HepG2 (cell line): ENCODE results near the gene OR6S1. TPM values are rescaled to one million over a fixed set of nuclear protein-coding genes. Genes with fewer than 3 reads are reported as not detected.
A peak's percentile ranks its signal among the peaks of the same experiment; 100 is the strongest.

Source experiments
- ELF3 ChIP-seq: IDR thresholded peaks from 2 replicates; pipeline ENCODE4 v1.6.1; 2016; ENCODE audit warnings: missing genetic modification reagents, missing compliant biosample characterization
- FOXP4 ChIP-seq: sonication (generic); formaldehyde crosslinking; IDR thresholded peaks from 2 replicates; pipeline ENCODE4 v1.4.0; 2020; ENCODE audit warnings: missing genetic modification reagents
- HNRNPH1 ChIP-seq: fragments of 200-400 bp; formaldehyde crosslinking; optimal IDR thresholded peaks from 2 replicates; pipeline ENCODE3; 2017; ENCODE audit warnings: mild to moderate bottlenecking, low read depth, low read length
- HOXD1 ChIP-seq: sonication (generic); formaldehyde crosslinking; IDR thresholded peaks from 2 replicates; pipeline ENCODE4 v1.5.0; 2020; ENCODE audit warnings: missing genetic modification reagents
- KDM1A ChIP-seq: IDR thresholded peaks from 2 replicates; pipeline ENCODE4 v1.6.1; 2016; ENCODE audit warnings: missing compliant biosample characterization
- MXD3 ChIP-seq: IDR thresholded peaks from 2 replicates; pipeline ENCODE4 v1.6.1; 2016; ENCODE audit warnings: mild to moderate bottlenecking, missing biosample characterization, missing genetic modification reagents
- MZF1 ChIP-seq: sonication (generic); formaldehyde crosslinking; IDR thresholded peaks from 2 replicates; pipeline ENCODE4 v1.8.1; 2023; ENCODE audit warnings: mild to moderate bottlenecking, missing genetic modification reagents, borderline replicate concordance
- NFIC ChIP-seq: IDR thresholded peaks from 2 replicates; pipeline ENCODE4 v1.6.1; 2012; ENCODE audit warnings: mild to moderate bottlenecking, low read length, inconsistent platforms
- PTBP1 ChIP-seq: fragments of 200-400 bp; formaldehyde crosslinking; IDR thresholded peaks from 2 replicates; pipeline ENCODE4 v1.6.1; 2018; ENCODE audit warnings: low read length, low read depth; ENCODE audit not compliant: poor library complexity, severe bottlenecking
- SKIL ChIP-seq: sonication (generic); formaldehyde crosslinking; IDR thresholded peaks from 2 replicates; pipeline ENCODE4 v1.8.0; 2022; ENCODE audit warnings: missing genetic modification reagents, mild to moderate bottlenecking, moderate library complexity, borderline replicate concordance
- SMAD1 ChIP-seq: sonication (generic); formaldehyde crosslinking; IDR thresholded peaks from 2 replicates; pipeline ENCODE4 v1.4.0; 2020; ENCODE audit warnings: missing genetic modification reagents, low read depth, mild to moderate bottlenecking, borderline replicate concordance
- SNAPC2 ChIP-seq: sonication (generic); formaldehyde crosslinking; IDR thresholded peaks from 2 replicates; pipeline ENCODE4 v1.8.1; 2022; ENCODE audit warnings: mild to moderate bottlenecking, missing genetic modification reagents
- U2AF1 ChIP-seq: fragments of 200-400 bp; formaldehyde crosslinking; optimal IDR thresholded peaks from 2 replicates; pipeline ENCODE3; 2017; ENCODE audit warnings: mild to moderate bottlenecking, low read depth, low read length
- ZBTB25 ChIP-seq: IDR thresholded peaks from 2 replicates; pipeline ENCODE4 v1.6.1; 2018; ENCODE audit warnings: missing genetic modification reagents
- ZIK1 ChIP-seq: sonication (generic); formaldehyde crosslinking; IDR thresholded peaks from 2 replicates; pipeline ENCODE4 v1.5.0; 2020; ENCODE audit warnings: mild to moderate bottlenecking, low read depth, missing genetic modification reagents, borderline replicate concordance
- ZNF296 ChIP-seq: sonication (generic); formaldehyde crosslinking; conservative IDR thresholded peaks from 2 replicates; pipeline ENCODE4 v1.5.0; 2020; ENCODE audit warnings: mild to moderate bottlenecking, missing genetic modification reagents
- ZNF3 ChIP-seq: IDR thresholded peaks from 2 replicates; pipeline ENCODE4 v1.7.0; 2017; ENCODE audit warnings: inconsistent platforms
- ZNF556 ChIP-seq: sonication (generic); formaldehyde crosslinking; IDR thresholded peaks from 2 replicates; pipeline ENCODE4 v1.4.0; 2020; ENCODE audit warnings: mild to moderate bottlenecking, missing genetic modification reagents, borderline replicate concordance
- ZNF773 ChIP-seq: sonication (generic); formaldehyde crosslinking; IDR thresholded peaks from 2 replicates; pipeline ENCODE4 v1.4.0; 2020; ENCODE audit warnings: missing genetic modification reagents, borderline replicate concordance
- ZNF883 ChIP-seq: sonication (generic); formaldehyde crosslinking; IDR thresholded peaks from 2 replicates; pipeline ENCODE4 v1.5.1; 2020; ENCODE audit warnings: mild to moderate bottlenecking, missing genetic modification reagents; ENCODE audit errors: not compliant biosample characterization
- polyA plus RNA-seq, 8 experiments: library from polyadenylated mRNA; depleted of rRNA in 3 of 8; stranded (reverse) in 7 of 8; unstranded in 1 of 8; fragments of >200 nt; fragmentation: Illumina TruSeq in 4 of 8; extraction: Trizol in 4 of 8; gene quantifications; 2 replicates each; pipeline versions ENCODE4 v1.2.1 to v1.2.3, GENCODE V29; 2011 to 2016; ENCODE audit warnings: low read depth in 4 of 8, missing spikeins in 1 of 8, mixed read lengths in 1 of 8; ENCODE audit not compliant: insufficient read depth in 1 of 8
- total RNA-seq, 5 experiments: library from RNA; depleted of rRNA; stranded (reverse); fragments of >200 nt; fragmentation: Illumina TruSeq; extraction: Trizol; gene quantifications; 2 replicates each; pipeline ENCODE4 v1.2.3, GENCODE V29; 2016; ENCODE audit warnings: low read depth in 1 of 5
- TF ChIP-seq, protein P1 (sequence below): sonication (generic); formaldehyde crosslinking; IDR thresholded peaks from 2 replicates; pipeline ENCODE4 v1.4.0; 2020; ENCODE audit warnings: missing genetic modification reagents

Gene OR6S1
- total and polyA plus RNA-seq, 2 of the 13 experiments (the other 11 are each of a cell fraction or from before 2014, with no cell fraction given) = 0.09 TPM; not detected in 1

DNA sequence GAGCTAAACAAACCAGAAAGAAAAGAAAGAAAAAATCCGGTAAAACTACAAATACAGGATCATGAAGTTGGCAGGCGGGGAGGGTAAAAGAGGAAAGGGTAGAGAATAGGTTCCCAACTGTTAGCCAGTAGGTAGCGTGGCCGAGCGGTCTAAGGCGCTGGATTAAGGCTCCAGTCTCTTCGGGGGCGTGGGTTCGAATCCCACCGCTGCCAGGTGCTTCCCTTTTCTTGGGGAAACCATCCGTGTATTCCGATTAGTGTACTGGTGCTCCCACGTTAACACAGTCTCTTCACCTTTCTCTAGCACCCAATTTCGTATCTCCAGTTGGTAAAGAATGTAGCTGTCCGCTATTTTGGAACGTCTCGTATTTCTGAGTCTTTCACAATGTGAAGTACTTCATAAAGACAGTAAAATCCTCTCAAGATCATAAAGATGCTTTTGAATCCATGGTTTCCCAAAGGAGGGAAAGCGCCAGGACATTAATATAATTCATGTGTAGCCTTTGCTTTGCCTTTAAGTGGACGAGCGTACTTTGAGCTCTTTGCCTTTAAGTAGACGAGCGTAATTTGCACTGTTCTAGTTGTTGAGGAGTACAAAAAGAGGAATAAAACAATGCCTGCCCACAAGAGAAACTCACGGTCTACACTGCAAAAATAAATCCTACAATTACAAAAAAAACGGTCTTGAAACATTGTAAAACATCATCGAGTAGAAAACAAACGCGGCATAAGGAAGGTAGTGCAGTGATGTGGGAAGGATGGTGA is 31.3 kb downstream of the OR6S1 start (continued):
- TF ChIP-seq ZNF556 (peak; percentile 94; the same call in 1 of the 2 replicates), ZNF3 (CRISPR knock-in tag) (no peak; the same call in 1 of the 2 replicates), PTBP1 (no peak), ZIK1 (CRISPR knock-in tag) (no peak), ELF3 (CRISPR knock-in tag) (peak; percentile 79), SNAPC2 (CRISPR knock-in tag) (no peak), SMAD1 (CRISPR knock-in tag) (0 out of 2 replicates have a peak, but pooled peaks have one; percentile 49), FOXP4 (CRISPR knock-in tag) (0 out of 2 replicates have a peak, but pooled peaks have one; percentile 38), ZBTB25 (CRISPR knock-in tag) (peak; percentile 87), SKIL (CRISPR knock-in tag) (no peak), ZNF883 (CRISPR knock-in tag) (no peak), ZNF773 (CRISPR knock-in tag) (no peak; the same call in 1 of the 2 replicates), ZNF296 (CRISPR knock-in tag) (no peak), HOXD1 (CRISPR knock-in tag) (no peak), MZF1 (CRISPR knock-in tag) (no peak), HNRNPH1 (no peak), MXD3 (no peak), U2AF1 (no peak), KDM1A (CRISPR knock-in tag) (no peak; the same call in 1 of the 2 replicates), NFIC (peak; percentile 70; the same call in 1 of the 2 replicates)
- TF ChIP-seq, protein P1, sequence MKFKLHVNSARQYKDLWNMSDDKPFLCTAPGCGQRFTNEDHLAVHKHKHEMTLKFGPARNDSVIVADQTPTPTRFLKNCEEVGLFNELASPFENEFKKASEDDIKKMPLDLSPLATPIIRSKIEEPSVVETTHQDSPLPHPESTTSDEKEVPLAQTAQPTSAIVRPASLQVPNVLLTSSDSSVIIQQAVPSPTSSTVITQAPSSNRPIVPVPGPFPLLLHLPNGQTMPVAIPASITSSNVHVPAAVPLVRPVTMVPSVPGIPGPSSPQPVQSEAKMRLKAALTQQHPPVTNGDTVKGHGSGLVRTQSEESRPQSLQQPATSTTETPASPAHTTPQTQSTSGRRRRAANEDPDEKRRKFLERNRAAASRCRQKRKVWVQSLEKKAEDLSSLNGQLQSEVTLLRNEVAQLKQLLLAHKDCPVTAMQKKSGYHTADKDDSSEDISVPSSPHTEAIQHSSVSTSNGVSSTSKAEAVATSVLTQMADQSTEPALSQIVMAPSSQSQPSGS (CRISPR knock-in tag) = 0 out of 2 replicates have a peak, but pooled peaks have one; percentile 47
